VCaP (cell line): ENCODE measurements around the gene ARPC5.

Experiments
- H3K27ac ChIP-seq: fragments of 450-650 bp; 2 replicates; pipeline ENCODE4 v1.5.1; 2017
- CTCF ChIP-seq: fragments of 450-650 bp; conservative IDR thresholded peaks from 2 replicates; pipeline ENCODE4 v1.5.1; 2017; ENCODE audit warnings: mild to moderate bottlenecking, moderate library complexity

ARPC5 gene

GRCh38 chr1:183653876-183654451 lies 18.4 kb upstream of the ARPC5 start:
- H3K27ac ChIP-seq: no peak overlapping the region
- no peak for TF ChIP-seq CTCF

GRCh38 chr1:183653462-183653794 lies 17.8 kb upstream of the ARPC5 start:
- H3K27ac ChIP-seq: no peak overlapping the region
- TF ChIP-seq CTCF: no peak

- no peak within 1 kb of the TSS for H3K27ac ChIP-seq
- TF ChIP-seq CTCF: no peak
Measured at GRCh38 chr1:183652547-183653461, 17.2 kb upstream of the ARPC5 start, which contains the start of gene APOBEC4. TSS of gene APOBEC4 (minus strand) at chr1:183653316. CDS start at chr1:183648781, 4,535 bp downstream.

GRCh38 chr1:183652107-183652506 lies 16.5 kb upstream of the ARPC5 start:
- no peak overlapping the region for H3K27ac ChIP-seq
- no peak for TF ChIP-seq CTCF

- H3K27ac ChIP-seq: no peak overlapping the region
- TF ChIP-seq CTCF: no peak
Measured at GRCh38 chr1:183651612-183652011, 16.0 kb upstream of the ARPC5 start.

- TF ChIP-seq CTCF: no peak
- H3K27ac ChIP-seq: no peak overlapping the region
Measured at GRCh38 chr1:183648042-183648441, 12.5 kb upstream of the ARPC5 start.

- TF ChIP-seq CTCF: no peak
- no peak overlapping the region for H3K27ac ChIP-seq
Measured at GRCh38 chr1:183646776-183647175, 11.2 kb upstream of the ARPC5 start.
